Neural cell (in vitro differentiated cells): ENCODE measurements around the gene MGAT4D. TPM values are rescaled to one million over a fixed set of nuclear protein-coding genes. Genes with fewer than 3 reads are reported as not detected.

Experiments
- H2AFZ ChIP-seq: fragments of 200-600, 300-800 bp; sonication (generic), shearing (Covaris generic); 2 replicates; pipeline ENCODE4 v1.6.0; 2014; ENCODE audit warnings: low read depth, mild to moderate bottlenecking, antibody characterized with exemption, low read length, moderate library complexity
- H3F3A ChIP-seq: fragments of 200-600 bp; shearing (Covaris generic); 2 replicates; pipeline ENCODE4 v1.6.1; 2016; ENCODE audit warnings: mild to moderate bottlenecking, moderate library complexity, mixed read lengths, antibody characterized with exemption, low read length; ENCODE audit not compliant: insufficient read depth, poor library complexity, severe bottlenecking
- H3K27ac ChIP-seq: fragments of 200-600, 300-800 bp; sonication (generic), shearing (Covaris generic); 2 replicates; pipeline ENCODE4 v1.5.1; 2014; ENCODE audit warnings: mild to moderate bottlenecking, low read length, moderate library complexity
- H3K27me3 ChIP-seq: fragments of 300-800, 200-600 bp; sonication (generic), shearing (Covaris generic); 2 replicates; pipeline ENCODE4 v1.6.0; 2014; ENCODE audit warnings: mild to moderate bottlenecking, low read depth, low read length, moderate library complexity; ENCODE audit not compliant: insufficient read depth
- H3K36me3 ChIP-seq: fragments of 300-800, 200-600 bp; sonication (generic), shearing (Covaris generic); 2 replicates; pipeline ENCODE4 v1.5.1; 2014; ENCODE audit warnings: mild to moderate bottlenecking, antibody characterized with exemption, low read length, moderate library complexity; ENCODE audit not compliant: insufficient read depth
- H3K4me2 ChIP-seq: fragments of 300-800, 200-600 bp; sonication (generic), shearing (Covaris generic); 2 replicates; pipeline ENCODE4 v1.6.0; 2014; ENCODE audit warnings: mild to moderate bottlenecking, low read length
- H3K4me3 ChIP-seq: fragments of 300-800, 200-600 bp; sonication (generic), shearing (Covaris generic); 2 replicates; pipeline ENCODE4 v1.5.1; 2014; ENCODE audit warnings: mild to moderate bottlenecking, low read length, moderate library complexity
- H3K79me2 ChIP-seq: fragments of 200-600 bp; shearing (Covaris generic); replicated peaks from 2 replicates; pipeline ENCODE4 v1.6.0; 2014; ENCODE audit warnings: mild to moderate bottlenecking, low read length, moderate library complexity; ENCODE audit not compliant: insufficient read depth
- H3K9ac ChIP-seq: fragments of 300-800, 200-600 bp; sonication (generic), shearing (Covaris generic); 2 replicates; pipeline ENCODE4 v1.6.1; 2016; ENCODE audit warnings: mild to moderate bottlenecking, low read length, mixed read lengths
- H3K9me2 ChIP-seq: fragments of 200-600 bp; shearing (Covaris generic); 2 replicates; pipeline ENCODE4 v1.6.1; 2016; ENCODE audit warnings: mild to moderate bottlenecking, low read length, mixed read lengths; ENCODE audit not compliant: insufficient read depth
- H3K9me3 ChIP-seq: fragments of 200-600, 300-800 bp; sonication (generic), shearing (Covaris generic); 2 replicates; pipeline ENCODE4 v1.6.1; 2016; ENCODE audit warnings: mild to moderate bottlenecking, mixed run types, low read length, moderate library complexity, mixed read lengths
- H4K20me1 ChIP-seq: fragments of 200-600 bp; shearing (Covaris generic); 2 replicates; pipeline ENCODE4 v1.6.1; 2016; ENCODE audit warnings: mild to moderate bottlenecking, mixed run types; ENCODE audit not compliant: insufficient read depth
- EP300 ChIP-seq: fragments of 450-650 bp; conservative IDR thresholded peaks from 2 replicates; pipeline ENCODE4 v1.6.1; 2014; ENCODE audit warnings: antibody characterized with exemption, mild to moderate bottlenecking, moderate library complexity; ENCODE audit not compliant: poor library complexity, severe bottlenecking
- EZH2 ChIP-seq: fragments of 200-600, 300-800 bp; shearing (Covaris generic), sonication (generic); IDR thresholded peaks from 2 replicates; pipeline ENCODE4 v1.6.1; 2014; ENCODE audit warnings: antibody characterized with exemption, low read length, borderline replicate concordance, mild to moderate bottlenecking; ENCODE audit not compliant: insufficient read depth, poor library complexity, severe bottlenecking
- MXI1 ChIP-seq: fragments of 450-650 bp; conservative IDR thresholded peaks from 2 replicates; pipeline ENCODE4 v1.6.1; 2014; ENCODE audit warnings: antibody characterized with exemption, mild to moderate bottlenecking; ENCODE audit not compliant: poor library complexity, severe bottlenecking
- POLR2AphosphoS5 ChIP-seq: IDR thresholded peaks from 2 replicates; pipeline ENCODE4 v1.6.1; 2012
- RAD21 ChIP-seq: fragments of 450-650 bp; conservative IDR thresholded peaks from 2 replicates; pipeline ENCODE4 v1.6.1; 2014; ENCODE audit warnings: antibody characterized with exemption, mild to moderate bottlenecking, moderate library complexity
- SMC3 ChIP-seq: fragments of 450-650 bp; conservative IDR thresholded peaks from 2 replicates; pipeline ENCODE4 v1.6.1; 2014; ENCODE audit warnings: antibody characterized with exemption, mild to moderate bottlenecking, moderate library complexity; ENCODE audit not compliant: poor library complexity
- TAF1 ChIP-seq: IDR thresholded peaks from 2 replicates; pipeline ENCODE4 v1.6.1; 2012; ENCODE audit warnings: low read depth
- polyA minus RNA-seq: library from RNA; depleted of rRNA, polyadenylated mRNA; stranded (reverse); fragments of >200 nt; gene quantifications from 2 replicates; pipeline ENCODE4 v1.2.3, GENCODE V29; 2014
- polyA plus RNA-seq: library from polyadenylated mRNA; depleted of rRNA; stranded (reverse); fragments of >200 nt; gene quantifications from 2 replicates; pipeline ENCODE4 v1.2.3, GENCODE V29; 2014
- TF ChIP-seq, protein P1 (sequence below): fragments of 450-650 bp; IDR thresholded peaks from 2 replicates; pipeline ENCODE4 v1.5.1; 2014; ENCODE audit warnings: antibody characterized with exemption, mild to moderate bottlenecking, moderate library complexity; ENCODE audit not compliant: poor library complexity, severe bottlenecking
- TF ChIP-seq, protein P2 (sequence below): IDR thresholded peaks from 2 replicates; pipeline ENCODE4 v1.6.1; 2012; ENCODE audit warnings: borderline replicate concordance

The MGAT4D gene
- polyA plus RNA-seq (0.05 TPM in 1 of 2 replicates, not detected in the other), polyA minus RNA-seq (not detected in 2 replicates)

DNA sequence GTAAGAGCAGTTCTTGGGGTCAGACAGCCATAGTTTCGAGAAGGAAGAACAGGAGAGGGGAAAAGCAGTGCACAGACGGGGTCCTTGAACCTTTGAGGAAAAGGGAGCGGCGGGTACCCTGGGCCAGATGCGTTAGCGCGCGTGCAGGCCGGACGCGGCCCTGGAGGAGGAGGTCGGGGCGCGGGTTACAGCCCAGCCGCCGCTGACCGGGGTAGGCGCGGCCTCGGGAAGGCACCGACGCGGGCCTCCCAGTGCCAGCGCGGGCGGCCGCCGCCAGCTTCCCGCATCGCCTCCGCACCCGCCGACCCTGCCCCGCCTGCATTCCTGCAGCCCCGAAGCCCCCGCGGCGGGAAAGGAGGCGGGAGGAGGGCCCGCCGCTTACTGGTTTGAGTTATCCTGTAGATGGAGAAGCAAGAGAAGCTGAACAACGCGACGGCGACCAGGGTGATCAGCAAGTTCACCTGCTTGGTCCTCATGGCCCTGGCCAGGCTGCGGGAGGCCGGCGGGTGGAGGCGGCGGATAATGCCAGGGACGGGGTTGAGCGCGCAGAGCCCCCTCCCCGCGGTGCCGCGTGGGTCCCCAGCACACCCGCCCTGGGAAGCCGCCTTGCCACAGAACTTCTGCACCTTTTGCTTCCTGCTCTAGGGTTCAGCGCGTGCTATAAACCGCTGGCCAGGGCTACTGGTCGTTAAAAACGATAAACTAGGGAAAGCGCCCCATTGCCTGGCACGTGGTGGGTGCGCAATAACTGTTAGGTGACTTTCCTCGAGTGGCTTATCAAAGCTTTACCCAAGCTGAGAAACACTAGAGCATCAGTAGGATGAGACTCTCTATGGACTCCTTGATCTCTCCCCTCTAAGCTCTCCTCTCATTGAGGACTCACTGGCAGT is at the start of gene MGAT4D:
Gene MGAT4D, minus strand, starts transcription at position 547 of the 890 bp plus-strand sequence. Its CDS starts 71 bp downstream, at position 476.
- no peak within 1 kb of the TSS for H3K4me3 ChIP-seq
- no peaks in the 10 kb centered on the region for H4K20me1 ChIP-seq
- H3K27me3 ChIP-seq = peaks cover 25% of the 10 kb centered on the region
- H3K9ac ChIP-seq = no peak within 1 kb of the TSS
- no peaks in the 10 kb centered on the region for H3F3A ChIP-seq
- TF ChIP-seq TAF1 (no peak), SMC3 (no peak)
- TF ChIP-seq, protein P1, sequence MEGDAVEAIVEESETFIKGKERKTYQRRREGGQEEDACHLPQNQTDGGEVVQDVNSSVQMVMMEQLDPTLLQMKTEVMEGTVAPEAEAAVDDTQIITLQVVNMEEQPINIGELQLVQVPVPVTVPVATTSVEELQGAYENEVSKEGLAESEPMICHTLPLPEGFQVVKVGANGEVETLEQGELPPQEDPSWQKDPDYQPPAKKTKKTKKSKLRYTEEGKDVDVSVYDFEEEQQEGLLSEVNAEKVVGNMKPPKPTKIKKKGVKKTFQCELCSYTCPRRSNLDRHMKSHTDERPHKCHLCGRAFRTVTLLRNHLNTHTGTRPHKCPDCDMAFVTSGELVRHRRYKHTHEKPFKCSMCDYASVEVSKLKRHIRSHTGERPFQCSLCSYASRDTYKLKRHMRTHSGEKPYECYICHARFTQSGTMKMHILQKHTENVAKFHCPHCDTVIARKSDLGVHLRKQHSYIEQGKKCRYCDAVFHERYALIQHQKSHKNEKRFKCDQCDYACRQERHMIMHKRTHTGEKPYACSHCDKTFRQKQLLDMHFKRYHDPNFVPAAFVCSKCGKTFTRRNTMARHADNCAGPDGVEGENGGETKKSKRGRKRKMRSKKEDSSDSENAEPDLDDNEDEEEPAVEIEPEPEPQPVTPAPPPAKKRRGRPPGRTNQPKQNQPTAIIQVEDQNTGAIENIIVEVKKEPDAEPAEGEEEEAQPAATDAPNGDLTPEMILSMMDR = no peak
- no peak within 1 kb of the TSS for H3K27ac ChIP-seq
- H2AFZ ChIP-seq = no peak within 1 kb of the TSS
- no peaks in the 10 kb centered on the region for H3K79me2 ChIP-seq
- peaks cover 4% of the 10 kb centered on the region for H3K9me3 ChIP-seq
- H3K4me2 ChIP-seq = no peak within 1 kb of the TSS
- no peaks in the 10 kb centered on the region for H3K36me3 ChIP-seq
- H3K9me2 ChIP-seq = no peaks in the 10 kb centered on the region

GRCh38 chr4:140533951-140534480 is 35.9 kb upstream of the MGAT4D start:
- Histone ChIP-seq H3K4me3 (no peak overlapping the region), H3K27me3 (no peaks in the 10 kb centered on the region), H3K27ac (no peak overlapping the region), H4K20me1 (no peaks in the 10 kb centered on the region), H3K79me2 (no peaks in the 10 kb centered on the region), H3K9me2 (no peaks in the 10 kb centered on the region), H3K9me3 (no peaks in the 10 kb centered on the region), H3K36me3 (peaks cover 13% of the 10 kb centered on the region), H3K9ac (no peak overlapping the region), H3K4me2 (no peak overlapping the region), H2AFZ (no peak overlapping the region), H3F3A (no peaks in the 10 kb centered on the region)
- TF ChIP-seq, protein P1 = no peak
- TF ChIP-seq MXI1 = no peak
- TF ChIP-seq TAF1 = no peak
- no peak for TF ChIP-seq POLR2AphosphoS5
- no peak for TF ChIP-seq SMC3
- TF ChIP-seq RAD21 = no peak
- TF ChIP-seq, protein P2, sequence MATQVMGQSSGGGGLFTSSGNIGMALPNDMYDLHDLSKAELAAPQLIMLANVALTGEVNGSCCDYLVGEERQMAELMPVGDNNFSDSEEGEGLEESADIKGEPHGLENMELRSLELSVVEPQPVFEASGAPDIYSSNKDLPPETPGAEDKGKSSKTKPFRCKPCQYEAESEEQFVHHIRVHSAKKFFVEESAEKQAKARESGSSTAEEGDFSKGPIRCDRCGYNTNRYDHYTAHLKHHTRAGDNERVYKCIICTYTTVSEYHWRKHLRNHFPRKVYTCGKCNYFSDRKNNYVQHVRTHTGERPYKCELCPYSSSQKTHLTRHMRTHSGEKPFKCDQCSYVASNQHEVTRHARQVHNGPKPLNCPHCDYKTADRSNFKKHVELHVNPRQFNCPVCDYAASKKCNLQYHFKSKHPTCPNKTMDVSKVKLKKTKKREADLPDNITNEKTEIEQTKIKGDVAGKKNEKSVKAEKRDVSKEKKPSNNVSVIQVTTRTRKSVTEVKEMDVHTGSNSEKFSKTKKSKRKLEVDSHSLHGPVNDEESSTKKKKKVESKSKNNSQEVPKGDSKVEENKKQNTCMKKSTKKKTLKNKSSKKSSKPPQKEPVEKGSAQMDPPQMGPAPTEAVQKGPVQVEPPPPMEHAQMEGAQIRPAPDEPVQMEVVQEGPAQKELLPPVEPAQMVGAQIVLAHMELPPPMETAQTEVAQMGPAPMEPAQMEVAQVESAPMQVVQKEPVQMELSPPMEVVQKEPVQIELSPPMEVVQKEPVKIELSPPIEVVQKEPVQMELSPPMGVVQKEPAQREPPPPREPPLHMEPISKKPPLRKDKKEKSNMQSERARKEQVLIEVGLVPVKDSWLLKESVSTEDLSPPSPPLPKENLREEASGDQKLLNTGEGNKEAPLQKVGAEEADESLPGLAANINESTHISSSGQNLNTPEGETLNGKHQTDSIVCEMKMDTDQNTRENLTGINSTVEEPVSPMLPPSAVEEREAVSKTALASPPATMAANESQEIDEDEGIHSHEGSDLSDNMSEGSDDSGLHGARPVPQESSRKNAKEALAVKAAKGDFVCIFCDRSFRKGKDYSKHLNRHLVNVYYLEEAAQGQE = no peak
- no peak for TF ChIP-seq EP300
- no peak for TF ChIP-seq EZH2
